ENCODE data around the gene PKMYT1. TPM values are rescaled to one million over a fixed set of nuclear protein-coding genes. Genes with fewer than 3 reads are reported as not detected.

Gene PKMYT1
- total RNA-seq, 2 experiments from 2014 or later, result 104 to 195 TPM

GRCh38 chr16:3004781-3005284 is 24.6 kb upstream of the PKMYT1 start:
- no TSS peak for BruUV-seq (replicated peaks)
- H3K4me1 ChIP-seq (ENCODE audit: insufficient read depth, low read length, poor library complexity, severe bottlenecking), result peaks cover 23% of the 10 kb centered on the region
- no peaks in the 10 kb centered on the region for H4K20me1 ChIP-seq (ENCODE audit: insufficient read depth, low read length)
- no peaks in the 10 kb centered on the region for H3K79me2 ChIP-seq (ENCODE audit: insufficient read depth, low read depth, low read length)
- peak overlapping the region; percentile 66 for H3K4me2 ChIP-seq (ENCODE audit: low read length)
- TF ChIP-seq EZH2phosphoT487 (IDR thresholded peaks at IDR 0.05; ENCODE audit: borderline replicate concordance, low read depth, low read length), result no peak
- TF ChIP-seq, protein P1, sequence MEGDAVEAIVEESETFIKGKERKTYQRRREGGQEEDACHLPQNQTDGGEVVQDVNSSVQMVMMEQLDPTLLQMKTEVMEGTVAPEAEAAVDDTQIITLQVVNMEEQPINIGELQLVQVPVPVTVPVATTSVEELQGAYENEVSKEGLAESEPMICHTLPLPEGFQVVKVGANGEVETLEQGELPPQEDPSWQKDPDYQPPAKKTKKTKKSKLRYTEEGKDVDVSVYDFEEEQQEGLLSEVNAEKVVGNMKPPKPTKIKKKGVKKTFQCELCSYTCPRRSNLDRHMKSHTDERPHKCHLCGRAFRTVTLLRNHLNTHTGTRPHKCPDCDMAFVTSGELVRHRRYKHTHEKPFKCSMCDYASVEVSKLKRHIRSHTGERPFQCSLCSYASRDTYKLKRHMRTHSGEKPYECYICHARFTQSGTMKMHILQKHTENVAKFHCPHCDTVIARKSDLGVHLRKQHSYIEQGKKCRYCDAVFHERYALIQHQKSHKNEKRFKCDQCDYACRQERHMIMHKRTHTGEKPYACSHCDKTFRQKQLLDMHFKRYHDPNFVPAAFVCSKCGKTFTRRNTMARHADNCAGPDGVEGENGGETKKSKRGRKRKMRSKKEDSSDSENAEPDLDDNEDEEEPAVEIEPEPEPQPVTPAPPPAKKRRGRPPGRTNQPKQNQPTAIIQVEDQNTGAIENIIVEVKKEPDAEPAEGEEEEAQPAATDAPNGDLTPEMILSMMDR (conservative IDR thresholded peaks at IDR 0.05; ENCODE audit: low read length), result no peak
- DNase-seq (ENCODE audit: low spot score), result no peak
- no peaks in the 10 kb centered on the region for H3K9me2 ChIP-seq (ENCODE audit: insufficient read depth, low read length)
- peak overlapping the region; percentile 50 for H3K4me3 ChIP-seq (ENCODE audit: low read depth, low read length, poor library complexity, severe bottlenecking)
- CTCF ChIA-PET (ENCODE audit: unreplicated experiment), result interaction anchor here (1.4 to 1.5 kb wide), 2 partner anchors 23 to 24 kb away, joined by 3 to 5 read pairs; partner anchors contain the start of gene PKMYT1
- no peak overlapping the region for H2AFZ ChIP-seq (ENCODE audit: low read length)
- no peak overlapping the region for H3K27ac ChIP-seq (ENCODE audit: low read depth, low read length, poor library complexity, severe bottlenecking)
- H3K36me3 ChIP-seq (ENCODE audit: insufficient read depth, low read length), result no peaks in the 10 kb centered on the region
- POLR2A ChIA-PET, result interaction anchor here (0.6 to 1.3 kb wide), 2 partner anchors 23 to 44 kb away, joined by 3 to 4 read pairs; no protein-coding TSS in a partner anchor
- intact Hi-C loops (cut with micrococcal nuclease; ENCODE audit: unreplicated experiment), result loop anchor here (1.0 to 2.0 kb wide), 2 partner anchors 36 to 54 kb away; partner anchors contain the start of gene PAQR4
- no peaks in the 10 kb centered on the region for H3K9me3 ChIP-seq (ENCODE audit: low read length)

DNA sequence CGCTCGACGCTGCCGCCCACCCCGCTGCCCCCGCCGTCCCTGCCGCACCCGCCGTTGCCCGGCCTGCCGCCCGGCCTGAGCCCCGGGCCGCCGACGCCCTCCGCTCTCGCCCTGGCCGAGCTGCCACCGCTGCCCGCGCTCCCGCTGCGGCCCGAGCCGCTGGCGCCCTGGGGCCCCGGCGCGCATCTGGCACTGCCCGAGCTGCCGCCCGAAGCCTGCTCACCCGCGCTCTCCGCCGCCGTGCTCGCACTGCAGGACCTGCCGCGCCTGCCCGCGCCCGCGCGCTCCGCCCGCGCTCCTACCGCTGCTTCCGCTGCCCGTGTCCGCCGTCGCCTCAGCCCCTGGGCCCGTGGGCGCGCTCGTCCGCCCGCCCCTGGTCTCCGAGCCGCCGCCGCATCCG is 24.1 kb upstream of the PKMYT1 start:
- H3K79me2 ChIP-seq (ENCODE audit: insufficient read depth, low read depth, low read length), result no peaks in the 10 kb centered on the region
- TF ChIP-seq EZH2phosphoT487 (IDR thresholded peaks at IDR 0.05; ENCODE audit: borderline replicate concordance, low read depth, low read length), result no peak
- TF ChIP-seq, protein P1 (conservative IDR thresholded peaks at IDR 0.05; ENCODE audit: low read length), result no peak
- peaks cover 23% of the 10 kb centered on the region for H3K4me1 ChIP-seq (ENCODE audit: insufficient read depth, low read length, poor library complexity, severe bottlenecking)
- POLR2A ChIA-PET, result interaction anchor here (1.3 kb wide), 1 partner anchor 24 kb away, joined by 4 read pairs; no protein-coding TSS in a partner anchor
- no peaks in the 10 kb centered on the region for H3K36me3 ChIP-seq (ENCODE audit: insufficient read depth, low read length)
- no peaks in the 10 kb centered on the region for H4K20me1 ChIP-seq (ENCODE audit: insufficient read depth, low read length)
- no peak overlapping the region for H3K27ac ChIP-seq (ENCODE audit: low read depth, low read length, poor library complexity, severe bottlenecking)
- no peak overlapping the region for H3K4me3 ChIP-seq (ENCODE audit: low read depth, low read length, poor library complexity, severe bottlenecking)
- H2AFZ ChIP-seq (ENCODE audit: low read length), result no peak overlapping the region
- DNase-seq (ENCODE audit: low spot score), result no peak
- BruUV-seq (replicated peaks), result no TSS peak
- intact Hi-C loops (cut with micrococcal nuclease; ENCODE audit: unreplicated experiment), result loop anchor here (1.0 to 2.0 kb wide), 2 partner anchors 35 to 54 kb away; partner anchors contain the start of gene PAQR4
- H3K9me2 ChIP-seq (ENCODE audit: insufficient read depth, low read length), result no peaks in the 10 kb centered on the region
- no peak overlapping the region; the same call in 1 of the 2 replicates for H3K4me2 ChIP-seq (ENCODE audit: low read length)
- H3K9me3 ChIP-seq (ENCODE audit: low read length), result no peaks in the 10 kb centered on the region
- CTCF ChIA-PET (ENCODE audit: unreplicated experiment), result interaction anchor here (0.6 to 1.5 kb wide), 4 partner anchors 20 to 48 kb away, joined by 3 to 5 read pairs (median 4); partner anchors contain the start of gene PKMYT1
